ENCODE results near the gene MYRF.

GRCh38 chr11:61810671-61811175 is 58.3 kb downstream of the MYRF start:
- TF ChIP-seq CTCF (CRISPR knock-in tag; IDR thresholded peaks at IDR 0.05) (no peak), MYC (CRISPR knock-in tag; IDR thresholded peaks at IDR 0.05; ENCODE audit: borderline replicate concordance) (no peak), ZZZ3 (CRISPR knock-in tag; IDR thresholded peaks at IDR 0.05; ENCODE audit: borderline replicate concordance) (no peak), SRY (CRISPR knock-in tag; IDR thresholded peaks at IDR 0.05) (no peak), EZH2 (conservative IDR thresholded peaks at IDR 0.05; ENCODE audit: low read depth, low read length) (no peak), ZNF180 (CRISPR knock-in tag; IDR thresholded peaks at IDR 0.05; ENCODE audit: borderline replicate concordance, low read depth) (no peak), ZNF121 (CRISPR knock-in tag; IDR thresholded peaks at IDR 0.05) (no peak), POLR2AphosphoS5 (IDR thresholded peaks at IDR 0.05; ENCODE audit: low read depth, low read length) (no peak), NR2F6 (IDR thresholded peaks at IDR 0.05) (no peak), NR2F6 (CRISPR knock-in tag; IDR thresholded peaks at IDR 0.05) (no peak), HMGXB4 (CRISPR knock-in tag; IDR thresholded peaks at IDR 0.05; ENCODE audit: borderline replicate concordance in 1 of 2, low read depth in 1 of 2) (no peak), ZNF503 (CRISPR knock-in tag; IDR thresholded peaks at IDR 0.05) (no peak), POLR2A (IDR thresholded peaks at IDR 0.05; ENCODE audit: insufficient read depth in 1 of 2, low read depth in 2 of 2, low read length in 2 of 2) (no peak)
- TF ChIP-seq, protein P1, sequence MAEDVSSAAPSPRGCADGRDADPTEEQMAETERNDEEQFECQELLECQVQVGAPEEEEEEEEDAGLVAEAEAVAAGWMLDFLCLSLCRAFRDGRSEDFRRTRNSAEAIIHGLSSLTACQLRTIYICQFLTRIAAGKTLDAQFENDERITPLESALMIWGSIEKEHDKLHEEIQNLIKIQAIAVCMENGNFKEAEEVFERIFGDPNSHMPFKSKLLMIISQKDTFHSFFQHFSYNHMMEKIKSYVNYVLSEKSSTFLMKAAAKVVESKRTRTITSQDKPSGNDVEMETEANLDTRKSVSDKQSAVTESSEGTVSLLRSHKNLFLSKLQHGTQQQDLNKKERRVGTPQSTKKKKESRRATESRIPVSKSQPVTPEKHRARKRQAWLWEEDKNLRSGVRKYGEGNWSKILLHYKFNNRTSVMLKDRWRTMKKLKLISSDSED (CRISPR knock-in tag; IDR thresholded peaks at IDR 0.05): no peak
- TF ChIP-seq, protein P2, sequence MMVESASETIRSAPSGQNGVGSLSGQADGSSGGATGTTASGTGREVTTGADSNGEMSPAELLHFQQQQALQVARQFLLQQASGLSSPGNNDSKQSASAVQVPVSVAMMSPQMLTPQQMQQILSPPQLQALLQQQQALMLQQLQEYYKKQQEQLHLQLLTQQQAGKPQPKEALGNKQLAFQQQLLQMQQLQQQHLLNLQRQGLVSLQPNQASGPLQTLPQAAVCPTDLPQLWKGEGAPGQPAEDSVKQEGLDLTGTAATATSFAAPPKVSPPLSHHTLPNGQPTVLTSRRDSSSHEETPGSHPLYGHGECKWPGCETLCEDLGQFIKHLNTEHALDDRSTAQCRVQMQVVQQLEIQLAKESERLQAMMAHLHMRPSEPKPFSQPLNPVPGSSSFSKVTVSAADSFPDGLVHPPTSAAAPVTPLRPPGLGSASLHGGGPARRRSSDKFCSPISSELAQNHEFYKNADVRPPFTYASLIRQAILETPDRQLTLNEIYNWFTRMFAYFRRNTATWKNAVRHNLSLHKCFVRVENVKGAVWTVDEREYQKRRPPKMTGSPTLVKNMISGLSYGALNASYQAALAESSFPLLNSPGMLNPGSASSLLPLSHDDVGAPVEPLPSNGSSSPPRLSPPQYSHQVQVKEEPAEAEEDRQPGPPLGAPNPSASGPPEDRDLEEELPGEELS (CRISPR knock-in tag; IDR thresholded peaks at IDR 0.05): no peak

Data from HepG2 (cell line).